ENCODE measurements around the gene PSME3IP1.

DNA sequence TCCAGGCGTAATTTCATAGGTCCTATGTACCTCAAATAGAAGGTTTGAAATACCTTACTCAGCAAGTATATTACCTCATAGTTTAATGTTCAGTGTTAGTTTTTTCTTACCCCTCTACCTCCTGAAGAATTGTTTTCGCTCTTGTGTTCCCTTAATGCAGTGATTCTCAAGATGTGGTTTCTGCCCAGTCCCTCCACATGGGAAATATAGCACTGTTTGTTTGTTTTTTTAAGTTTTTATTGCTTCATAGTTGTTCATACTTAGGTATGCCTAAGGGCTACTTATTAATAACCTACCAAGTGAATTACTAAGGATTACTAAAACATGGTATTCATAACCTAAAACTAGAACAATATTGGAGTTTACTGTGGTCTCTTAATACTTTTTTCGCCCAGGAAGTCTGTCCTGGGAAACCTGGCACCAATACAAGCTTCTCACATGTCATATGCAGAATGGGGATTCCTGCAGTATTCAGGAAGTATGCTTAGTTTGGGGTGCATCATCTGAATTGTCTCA, 5.3 kb upstream of the PSME3IP1 start:
- TF ChIP-seq, protein P1, sequence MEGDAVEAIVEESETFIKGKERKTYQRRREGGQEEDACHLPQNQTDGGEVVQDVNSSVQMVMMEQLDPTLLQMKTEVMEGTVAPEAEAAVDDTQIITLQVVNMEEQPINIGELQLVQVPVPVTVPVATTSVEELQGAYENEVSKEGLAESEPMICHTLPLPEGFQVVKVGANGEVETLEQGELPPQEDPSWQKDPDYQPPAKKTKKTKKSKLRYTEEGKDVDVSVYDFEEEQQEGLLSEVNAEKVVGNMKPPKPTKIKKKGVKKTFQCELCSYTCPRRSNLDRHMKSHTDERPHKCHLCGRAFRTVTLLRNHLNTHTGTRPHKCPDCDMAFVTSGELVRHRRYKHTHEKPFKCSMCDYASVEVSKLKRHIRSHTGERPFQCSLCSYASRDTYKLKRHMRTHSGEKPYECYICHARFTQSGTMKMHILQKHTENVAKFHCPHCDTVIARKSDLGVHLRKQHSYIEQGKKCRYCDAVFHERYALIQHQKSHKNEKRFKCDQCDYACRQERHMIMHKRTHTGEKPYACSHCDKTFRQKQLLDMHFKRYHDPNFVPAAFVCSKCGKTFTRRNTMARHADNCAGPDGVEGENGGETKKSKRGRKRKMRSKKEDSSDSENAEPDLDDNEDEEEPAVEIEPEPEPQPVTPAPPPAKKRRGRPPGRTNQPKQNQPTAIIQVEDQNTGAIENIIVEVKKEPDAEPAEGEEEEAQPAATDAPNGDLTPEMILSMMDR (IDR thresholded peaks at IDR 0.05; ENCODE audit: insufficient read depth, low read length): no peak
- TF ChIP-seq GABPA (IDR thresholded peaks at IDR 0.05; ENCODE audit: low read depth): no peak
